ENCODE measurements around the gene INPP5E.

INPP5E gene

DNA sequence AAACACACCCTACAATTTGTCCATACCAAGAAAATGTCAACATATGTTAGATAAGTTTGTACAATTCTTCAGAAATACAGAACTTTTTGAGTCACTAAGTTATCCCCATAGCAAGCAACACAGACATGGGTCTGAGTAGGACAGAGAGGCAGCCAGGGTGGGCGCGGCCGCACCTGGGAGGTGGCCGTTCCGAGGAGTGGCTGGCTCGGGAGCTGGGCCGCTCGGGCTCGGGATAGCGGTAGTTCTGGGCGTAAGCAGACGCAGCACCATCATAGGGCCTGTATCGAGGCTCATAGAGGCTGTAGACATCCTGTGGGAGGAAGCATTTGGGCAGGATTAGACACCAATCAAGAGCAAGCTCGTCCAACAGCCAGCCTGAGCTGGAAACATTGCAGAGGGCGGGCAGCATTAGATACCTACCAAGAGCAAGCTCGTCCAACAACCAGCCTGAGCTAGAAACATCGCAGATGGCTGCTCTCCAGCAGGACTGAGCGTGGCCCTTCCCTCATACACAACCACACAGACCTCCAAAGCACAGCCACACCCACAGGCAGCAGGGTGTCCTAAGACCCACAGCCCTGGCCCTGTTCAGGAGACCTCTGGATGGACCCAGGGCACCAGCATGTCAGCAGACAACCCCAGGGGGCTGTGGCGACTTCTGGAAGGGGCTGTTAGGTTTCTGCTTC lies 32.3 kb upstream of the INPP5E start:
- Histone ChIP-seq H3K9me3 (ENCODE audit: control insufficient read depth in 1 of 2, low read length in 2 of 2) (no peaks in the 10 kb centered on the region), H3K27me3 (ENCODE audit: control insufficient read depth in 1 of 2, insufficient read depth in 2 of 2, low read length in 2 of 2) (no peaks in the 10 kb centered on the region), H3K9ac (ENCODE audit: low read depth in 1 of 2, low read length in 2 of 2) (no peak overlapping the region), H3K36me3 (ENCODE audit: control insufficient read depth in 1 of 2, insufficient read depth in 2 of 2, low read length in 2 of 2) (peaks cover 72 to 97% of the 10 kb centered on the region in 2 donors), H3K27ac (ENCODE audit: low read depth, low read length) (no peak overlapping the region), H3K4me3 (ENCODE audit: low read depth in 1 of 2, low read length in 2 of 2) (no peak overlapping the region), H3K4me1 (ENCODE audit: control insufficient read depth in 1 of 2, insufficient read depth in 2 of 2, low read length in 2 of 2) (no peaks in the 10 kb centered on the region)

- Histone ChIP-seq H3K27ac (ENCODE audit: low read depth, low read length) (no peak overlapping the region), H3K9me3 (ENCODE audit: control insufficient read depth in 1 of 2, low read length in 2 of 2) (no peaks in the 10 kb centered on the region), H3K36me3 (ENCODE audit: control insufficient read depth in 1 of 2, insufficient read depth in 2 of 2, low read length in 2 of 2) (peaks cover 72 to 97% of the 10 kb centered on the region in 2 donors), H3K4me3 (ENCODE audit: low read depth in 1 of 2, low read length in 2 of 2) (no peak overlapping the region), H3K9ac (ENCODE audit: low read depth in 1 of 2, low read length in 2 of 2) (no peak overlapping the region), H3K4me1 (ENCODE audit: control insufficient read depth in 1 of 2, insufficient read depth in 2 of 2, low read length in 2 of 2) (no peaks in the 10 kb centered on the region), H3K27me3 (ENCODE audit: control insufficient read depth in 1 of 2, insufficient read depth in 2 of 2, low read length in 2 of 2) (no peaks in the 10 kb centered on the region)
Observed at GRCh38 chr9:136470792-136471469, 31.3 kb upstream of the INPP5E start.

DNA sequence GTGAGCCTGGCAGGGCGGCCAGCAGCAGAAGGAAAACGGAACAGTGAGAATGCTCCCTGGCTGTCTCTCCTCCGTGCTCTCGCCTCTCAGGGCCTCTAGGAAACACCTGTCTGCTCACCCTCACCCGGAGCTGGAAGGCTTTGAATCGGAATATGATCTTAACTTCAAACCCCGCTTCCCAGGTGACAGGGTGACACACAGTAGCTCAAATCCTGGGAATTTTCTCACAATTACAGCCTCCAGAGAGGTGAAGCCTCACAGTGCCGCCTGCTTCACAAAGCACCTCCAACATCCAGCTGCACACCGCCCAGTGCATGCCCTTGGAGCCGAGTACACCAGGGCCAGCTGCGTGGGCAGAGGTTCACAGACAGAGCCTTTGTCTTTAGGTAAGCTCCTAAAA lies 30.7 kb upstream of the INPP5E start:
- Histone ChIP-seq H3K27me3 (ENCODE audit: control insufficient read depth in 1 of 2, insufficient read depth in 2 of 2, low read length in 2 of 2) (no peaks in the 10 kb centered on the region), H3K9ac (ENCODE audit: low read depth in 1 of 2, low read length in 2 of 2) (no peak overlapping the region), H3K36me3 (ENCODE audit: control insufficient read depth in 1 of 2, insufficient read depth in 2 of 2, low read length in 2 of 2) (peaks cover 72 to 97% of the 10 kb centered on the region in 2 donors), H3K9me3 (ENCODE audit: control insufficient read depth in 1 of 2, low read length in 2 of 2) (no peaks in the 10 kb centered on the region), H3K27ac (ENCODE audit: low read depth, low read length) (no peak overlapping the region), H3K4me1 (ENCODE audit: control insufficient read depth in 1 of 2, insufficient read depth in 2 of 2, low read length in 2 of 2) (no peaks in the 10 kb centered on the region), H3K4me3 (ENCODE audit: low read depth in 1 of 2, low read length in 2 of 2) (no peak overlapping the region)

- H3K9me3 ChIP-seq (ENCODE audit: control insufficient read depth in 1 of 2, low read length in 2 of 2): no peaks in the 10 kb centered on the region
- H3K9ac ChIP-seq (ENCODE audit: low read depth in 1 of 2, low read length in 2 of 2): no peak overlapping the region
- peaks cover 68 to 97% of the 10 kb centered on the region in 2 donors for H3K36me3 ChIP-seq (ENCODE audit: control insufficient read depth in 1 of 2, insufficient read depth in 2 of 2, low read length in 2 of 2)
Observed at GRCh38 chr9:136467766-136468165, 28.1 kb upstream of the INPP5E start.

GRCh38 chr9:136466155-136466541 lies 26.5 kb upstream of the INPP5E start:
- Histone ChIP-seq H3K9me3 (ENCODE audit: control insufficient read depth in 1 of 2, low read length in 2 of 2) (no peaks in the 10 kb centered on the region), H3K9ac (ENCODE audit: low read depth in 1 of 2, low read length in 2 of 2) (no peak overlapping the region), H3K4me1 (ENCODE audit: control insufficient read depth in 1 of 2, insufficient read depth in 2 of 2, low read length in 2 of 2) (no peaks in the 10 kb centered on the region), H3K27me3 (ENCODE audit: control insufficient read depth in 1 of 2, insufficient read depth in 2 of 2, low read length in 2 of 2) (no peaks in the 10 kb centered on the region), H3K36me3 (ENCODE audit: control insufficient read depth in 1 of 2, insufficient read depth in 2 of 2, low read length in 2 of 2) (peaks cover 69 to 96% of the 10 kb centered on the region in 2 donors), H3K27ac (ENCODE audit: low read depth, low read length) (no peak overlapping the region), H3K4me3 (ENCODE audit: low read depth in 1 of 2, low read length in 2 of 2) (no peak overlapping the region)

More at GRCh38 chr9:136467766-136468165, 28.1 kb upstream of the INPP5E start:
- no peaks in the 10 kb centered on the region for H3K4me1 ChIP-seq (ENCODE audit: control insufficient read depth in 1 of 2, insufficient read depth in 2 of 2, low read length in 2 of 2)
- no peaks in the 10 kb centered on the region for H3K27me3 ChIP-seq (ENCODE audit: control insufficient read depth in 1 of 2, insufficient read depth in 2 of 2, low read length in 2 of 2)
- no peak overlapping the region for H3K27ac ChIP-seq (ENCODE audit: low read depth, low read length)
- no peak overlapping the region for H3K4me3 ChIP-seq (ENCODE audit: low read depth in 1 of 2, low read length in 2 of 2)

DNA sequence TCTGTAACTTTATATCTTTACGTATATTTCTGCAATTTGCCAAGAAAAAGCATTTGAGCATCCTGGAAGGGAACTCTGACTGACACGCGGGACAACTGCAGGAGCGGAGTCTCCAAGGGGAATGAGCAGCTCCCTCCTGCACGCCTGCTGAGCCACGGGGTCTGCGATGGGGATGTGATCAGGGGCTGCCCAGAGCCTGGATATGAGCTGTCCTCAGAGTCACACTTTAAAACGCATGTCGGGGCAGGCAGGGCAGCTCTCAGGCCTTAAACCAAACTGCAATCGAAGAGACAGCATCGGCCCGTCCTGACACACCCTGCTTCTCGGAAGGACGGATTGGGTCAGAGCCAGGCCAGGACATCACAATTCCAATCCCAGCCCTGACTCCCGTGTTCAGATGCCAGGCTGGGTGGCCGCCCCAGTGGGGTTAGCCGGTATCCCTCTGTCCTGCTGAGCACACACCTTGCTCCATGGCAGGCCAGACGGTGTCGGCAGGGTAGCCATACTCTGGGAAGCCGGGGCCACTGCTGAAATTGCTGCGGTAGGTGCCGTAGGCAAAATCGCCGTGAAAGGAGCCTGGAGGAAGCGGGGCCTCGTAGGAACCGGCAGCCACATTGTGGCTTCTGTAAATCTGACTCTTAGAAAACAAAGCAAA lies 26.0 kb upstream of the INPP5E start:
- Histone ChIP-seq H3K4me1 (ENCODE audit: control insufficient read depth in 1 of 2, insufficient read depth in 2 of 2, low read length in 2 of 2) (no peaks in the 10 kb centered on the region), H3K27me3 (ENCODE audit: control insufficient read depth in 1 of 2, insufficient read depth in 2 of 2, low read length in 2 of 2) (no peaks in the 10 kb centered on the region), H3K9me3 (ENCODE audit: control insufficient read depth in 1 of 2, low read length in 2 of 2) (no peaks in the 10 kb centered on the region), H3K36me3 (ENCODE audit: control insufficient read depth in 1 of 2, insufficient read depth in 2 of 2, low read length in 2 of 2) (peaks cover 70 to 96% of the 10 kb centered on the region in 2 donors), H3K27ac (ENCODE audit: low read depth, low read length) (no peak overlapping the region), H3K9ac (ENCODE audit: low read depth in 1 of 2, low read length in 2 of 2) (no peak overlapping the region), H3K4me3 (ENCODE audit: low read depth in 1 of 2, low read length in 2 of 2) (no peak overlapping the region)

- Histone ChIP-seq H3K27ac (ENCODE audit: low read depth, low read length) (no peak overlapping the region), H3K36me3 (ENCODE audit: control insufficient read depth in 1 of 2, insufficient read depth in 2 of 2, low read length in 2 of 2) (peaks cover 72 to 94% of the 10 kb centered on the region in 2 donors), H3K4me3 (ENCODE audit: low read depth in 1 of 2, low read length in 2 of 2) (no peak overlapping the region), H3K9ac (ENCODE audit: low read depth in 1 of 2, low read length in 2 of 2) (no peak overlapping the region), H3K9me3 (ENCODE audit: control insufficient read depth in 1 of 2, low read length in 2 of 2) (no peaks in the 10 kb centered on the region), H3K27me3 (ENCODE audit: control insufficient read depth in 1 of 2, insufficient read depth in 2 of 2, low read length in 2 of 2) (no peaks in the 10 kb centered on the region), H3K4me1 (ENCODE audit: control insufficient read depth in 1 of 2, insufficient read depth in 2 of 2, low read length in 2 of 2) (no peaks in the 10 kb centered on the region)
Observed at GRCh38 chr9:136464241-136464640, 24.6 kb upstream of the INPP5E start.

GRCh38 chr9:136463578-136463977 lies 23.9 kb upstream of the INPP5E start:
- Histone ChIP-seq H3K27ac (ENCODE audit: low read depth, low read length) (no peak overlapping the region), H3K9ac (ENCODE audit: low read depth in 1 of 2, low read length in 2 of 2) (no peak overlapping the region), H3K9me3 (ENCODE audit: control insufficient read depth in 1 of 2, low read length in 2 of 2) (no peaks in the 10 kb centered on the region), H3K36me3 (ENCODE audit: control insufficient read depth in 1 of 2, insufficient read depth in 2 of 2, low read length in 2 of 2) (peaks cover 78 to 96% of the 10 kb centered on the region in 2 donors), H3K4me1 (ENCODE audit: control insufficient read depth in 1 of 2, insufficient read depth in 2 of 2, low read length in 2 of 2) (no peaks in the 10 kb centered on the region), H3K4me3 (ENCODE audit: low read depth in 1 of 2, low read length in 2 of 2) (no peak overlapping the region), H3K27me3 (ENCODE audit: control insufficient read depth in 1 of 2, insufficient read depth in 2 of 2, low read length in 2 of 2) (no peaks in the 10 kb centered on the region)

- peaks cover 72 to 95% of the 10 kb centered on the region in 2 donors for H3K36me3 ChIP-seq (ENCODE audit: control insufficient read depth in 1 of 2, insufficient read depth in 2 of 2, low read length in 2 of 2)
- H3K4me1 ChIP-seq (ENCODE audit: control insufficient read depth in 1 of 2, insufficient read depth in 2 of 2, low read length in 2 of 2): no peaks in the 10 kb centered on the region
- H3K4me3 ChIP-seq (ENCODE audit: low read depth in 1 of 2, low read length in 2 of 2): no peak overlapping the region
- H3K9ac ChIP-seq (ENCODE audit: low read depth in 1 of 2, low read length in 2 of 2): no peak overlapping the region
- H3K9me3 ChIP-seq (ENCODE audit: control insufficient read depth in 1 of 2, low read length in 2 of 2): no peaks in the 10 kb centered on the region
- H3K27ac ChIP-seq (ENCODE audit: low read depth, low read length): no peak overlapping the region
- no peaks in the 10 kb centered on the region for H3K27me3 ChIP-seq (ENCODE audit: control insufficient read depth in 1 of 2, insufficient read depth in 2 of 2, low read length in 2 of 2)
Observed at GRCh38 chr9:136462664-136463063, 23.0 kb upstream of the INPP5E start.

DNA sequence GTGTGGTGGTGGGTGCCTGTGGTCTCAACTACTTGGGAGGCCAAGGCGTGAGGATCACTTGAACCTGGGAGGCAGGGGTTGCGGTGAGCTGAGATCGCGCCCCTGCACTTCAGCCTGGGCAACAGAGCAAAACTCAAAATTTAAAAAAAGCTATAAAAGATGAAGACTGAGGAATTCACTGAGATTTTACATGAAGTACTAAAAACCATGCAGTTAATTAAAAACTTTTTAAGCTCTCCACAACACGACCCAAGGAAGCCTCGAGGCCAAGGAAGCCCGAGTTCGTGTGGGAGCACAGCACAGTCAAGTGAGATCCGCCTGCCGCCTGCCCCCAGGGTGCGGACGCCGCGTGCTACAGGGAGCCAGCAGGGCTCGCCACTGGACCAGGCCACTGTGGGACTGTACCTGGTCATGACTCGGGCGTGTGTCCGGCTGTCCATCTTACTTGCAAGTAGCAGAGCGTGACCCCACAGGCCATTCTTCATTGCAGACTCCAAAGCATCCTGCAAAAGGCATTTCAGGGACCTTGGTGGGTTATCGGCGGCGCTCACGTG lies 21.2 kb upstream of the INPP5E start:
- H3K27me3 ChIP-seq (ENCODE audit: control insufficient read depth in 1 of 2, insufficient read depth in 2 of 2, low read length in 2 of 2): no peaks in the 10 kb centered on the region
- no peak overlapping the region for H3K9ac ChIP-seq (ENCODE audit: low read depth in 1 of 2, low read length in 2 of 2)
- H3K27ac ChIP-seq (ENCODE audit: low read depth, low read length): no peak overlapping the region
- H3K4me1 ChIP-seq (ENCODE audit: control insufficient read depth in 1 of 2, insufficient read depth in 2 of 2, low read length in 2 of 2): no peaks in the 10 kb centered on the region
- H3K9me3 ChIP-seq (ENCODE audit: control insufficient read depth in 1 of 2, low read length in 2 of 2): no peaks in the 10 kb centered on the region
- H3K4me3 ChIP-seq (ENCODE audit: low read depth in 1 of 2, low read length in 2 of 2): no peak overlapping the region
- H3K36me3 ChIP-seq (ENCODE audit: control insufficient read depth in 1 of 2, insufficient read depth in 2 of 2, low read length in 2 of 2): peaks cover 67 to 95% of the 10 kb centered on the region in 2 donors
